ENCODE results near the gene DDX27. TPM values are rescaled to one million over a fixed set of nuclear protein-coding genes. Genes with fewer than 3 reads are reported as not detected.
A peak's percentile ranks its signal among the peaks of the same experiment; 100 is the strongest.

Gene DDX27
- total and polyA plus RNA-seq, 2 of the 13 experiments (the other 11 are each of a cell fraction or from before 2014, with no cell fraction given) = 42.6 to 72.8 TPM

GRCh38 chr20:49186535-49187329 lies 32.5 kb upstream of the DDX27 start (continued):
- TF ChIP-seq ZNF460 (CRISPR knock-in tag; IDR thresholded peaks at IDR 0.05; ENCODE audit: borderline replicate concordance) = no peak
- TF ChIP-seq THAP8 (CRISPR knock-in tag; IDR thresholded peaks at IDR 0.05; ENCODE audit: borderline replicate concordance) = no peak
- no peak; the same call in 1 of the 2 replicates for TF ChIP-seq SMYD3 (CRISPR knock-in tag; IDR thresholded peaks at IDR 0.05)
- TF ChIP-seq TP53 (CRISPR knock-in tag; conservative IDR thresholded peaks at IDR 0.05) = no peak
- TF ChIP-seq PAF1 (CRISPR knock-in tag; IDR thresholded peaks at IDR 0.05) = no peak
- TF ChIP-seq RORA (CRISPR knock-in tag; IDR thresholded peaks at IDR 0.05) = no peak
- TF ChIP-seq ZNF687 (CRISPR knock-in tag; IDR thresholded peaks at IDR 0.05) = no peak
- no peak for TF ChIP-seq MXD3 (CRISPR knock-in tag; IDR thresholded peaks at IDR 0.05)
- no peak for TF ChIP-seq CREB1 (IDR thresholded peaks at IDR 0.05)
- TF ChIP-seq CREB1 (CRISPR knock-in tag; IDR thresholded peaks at IDR 0.05) = no peak
- no peak for TF ChIP-seq TBX3 (IDR thresholded peaks at IDR 0.05; ENCODE audit: borderline replicate concordance)
- TF ChIP-seq RCOR2 (CRISPR knock-in tag; IDR thresholded peaks at IDR 0.05) = no peak; the same call in 1 of the 2 replicates
- no peak for TF ChIP-seq SRSF9 (IDR thresholded peaks at IDR 0.05; ENCODE audit: borderline replicate concordance, insufficient read depth, low read depth, low read length, poor library complexity, severe bottlenecking)
- no peak for TF ChIP-seq RNF2 (conservative IDR thresholded peaks at IDR 0.05; ENCODE audit: low read depth)
- TF ChIP-seq NFKB2 (CRISPR knock-in tag; IDR thresholded peaks at IDR 0.05; ENCODE audit: borderline replicate concordance) = no peak
- TF ChIP-seq GMEB1 (CRISPR knock-in tag; IDR thresholded peaks at IDR 0.05; ENCODE audit: borderline replicate concordance) = no peak
- TF ChIP-seq STAG1 (CRISPR knock-in tag; IDR thresholded peaks at IDR 0.05) = 0 out of 2 replicates have a peak, but pooled peaks have one; percentile 10
- TF ChIP-seq ZNF124 (CRISPR knock-in tag; IDR thresholded peaks at IDR 0.05) = no peak
- no peak for TF ChIP-seq ZNF562 (CRISPR knock-in tag; IDR thresholded peaks at IDR 0.05; ENCODE audit: borderline replicate concordance)
- TF ChIP-seq, protein P1, sequence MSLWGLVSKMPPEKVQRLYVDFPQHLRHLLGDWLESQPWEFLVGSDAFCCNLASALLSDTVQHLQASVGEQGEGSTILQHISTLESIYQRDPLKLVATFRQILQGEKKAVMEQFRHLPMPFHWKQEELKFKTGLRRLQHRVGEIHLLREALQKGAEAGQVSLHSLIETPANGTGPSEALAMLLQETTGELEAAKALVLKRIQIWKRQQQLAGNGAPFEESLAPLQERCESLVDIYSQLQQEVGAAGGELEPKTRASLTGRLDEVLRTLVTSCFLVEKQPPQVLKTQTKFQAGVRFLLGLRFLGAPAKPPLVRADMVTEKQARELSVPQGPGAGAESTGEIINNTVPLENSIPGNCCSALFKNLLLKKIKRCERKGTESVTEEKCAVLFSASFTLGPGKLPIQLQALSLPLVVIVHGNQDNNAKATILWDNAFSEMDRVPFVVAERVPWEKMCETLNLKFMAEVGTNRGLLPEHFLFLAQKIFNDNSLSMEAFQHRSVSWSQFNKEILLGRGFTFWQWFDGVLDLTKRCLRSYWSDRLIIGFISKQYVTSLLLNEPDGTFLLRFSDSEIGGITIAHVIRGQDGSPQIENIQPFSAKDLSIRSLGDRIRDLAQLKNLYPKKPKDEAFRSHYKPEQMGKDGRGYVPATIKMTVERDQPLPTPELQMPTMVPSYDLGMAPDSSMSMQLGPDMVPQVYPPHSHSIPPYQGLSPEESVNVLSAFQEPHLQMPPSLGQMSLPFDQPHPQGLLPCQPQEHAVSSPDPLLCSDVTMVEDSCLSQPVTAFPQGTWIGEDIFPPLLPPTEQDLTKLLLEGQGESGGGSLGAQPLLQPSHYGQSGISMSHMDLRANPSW (CRISPR knock-in tag; IDR thresholded peaks at IDR 0.05; ENCODE audit: borderline replicate concordance) = no peak
